ENCODE data around the gene IRS1. TPM values are rescaled to one million over a fixed set of nuclear protein-coding genes. Genes with fewer than 3 reads are reported as not detected.

IRS1 gene
- total RNA-seq, 1 experiment from 2014 or later = 15.0 TPM

GRCh38 chr2:226794196-226794661 is 5.4 kb downstream of the IRS1 start:
- Histone ChIP-seq H2AK5ac (ENCODE audit: insufficient read length, low read length) (no peak overlapping the region), H3K27ac (ENCODE audit: insufficient read length, low read depth, low read length) (no peak overlapping the region), H3K9ac (ENCODE audit: extremely low read depth, insufficient read length, low read length) (no peak overlapping the region), H3K4ac (ENCODE audit: low read depth, low read length) (no peak overlapping the region), H4K5ac (ENCODE audit: insufficient read length, low read depth, low read length) (no peak overlapping the region), H3K79me2 (ENCODE audit: insufficient read depth, low read length) (peaks cover 10% of the 10 kb centered on the region; the same call in 1 of the 2 replicates), H4K20me1 (ENCODE audit: control insufficient read depth, insufficient read depth, insufficient read length) (no peaks in the 10 kb centered on the region), H4K8ac (replicated peaks; ENCODE audit: insufficient read length, low read depth, low read length) (no peak overlapping the region), H2BK20ac (ENCODE audit: low read depth, low read length, poor library complexity, severe bottlenecking) (no peak overlapping the region), H3K4me2 (ENCODE audit: insufficient read depth, insufficient read length, low read length) (no peak overlapping the region), H3K18ac (ENCODE audit: insufficient read length, low read depth, low read length) (no peak overlapping the region), H2BK5ac (ENCODE audit: insufficient read length, low read length) (no peak overlapping the region), H3T11ph (ENCODE audit: low read length) (no peak overlapping the region), H3K79me1 (ENCODE audit: insufficient read depth, low read depth, low read length, poor library complexity, severe bottlenecking) (peaks cover 5% of the 10 kb centered on the region), H3K14ac (ENCODE audit: insufficient read depth, low read length) (no peak overlapping the region), H2BK15ac (ENCODE audit: low read depth, low read length) (no peak overlapping the region), H3K23me2 (ENCODE audit: insufficient read length, low read depth, low read length, poor library complexity, severe bottlenecking) (peaks cover 20% of the 10 kb centered on the region), H3K23ac (ENCODE audit: insufficient read length, low read depth, low read length) (no peak overlapping the region), H3K4me1 (ENCODE audit: insufficient read depth, low read length) (peaks cover 2% of the 10 kb centered on the region; the same call in 1 of the 2 replicates), H3K27me3 (ENCODE audit: insufficient read depth, low read length) (no peaks in the 10 kb centered on the region), H4K91ac (ENCODE audit: insufficient read length, low read depth, low read length) (no peak overlapping the region), H2BK12ac (ENCODE audit: insufficient read length, low read depth, low read length) (no peak overlapping the region), H2BK120ac (ENCODE audit: low read depth, low read length, poor library complexity, severe bottlenecking) (no peak overlapping the region), H3K9me3 (ENCODE audit: control insufficient read depth, low read depth, low read length) (no peaks in the 10 kb centered on the region), H3K56ac (ENCODE audit: insufficient read length, low read depth, low read length) (no peak overlapping the region), H2AFZ (ENCODE audit: low read length) (no peak overlapping the region)
- WGBS (ENCODE audit: extremely low coverage, insufficient read length, low lambda C conversion rate) = no CpG with 5 or more reads among the region's 4 CpGs
- no peak for TF ChIP-seq CTCF (conservative IDR thresholded peaks at IDR 0.05)
- Mint-ChIP-seq H3K9me3 (peaks cover 0 to 4% of the 10 kb centered on the region in 2 experiments; a peak in 3 of 5 replicates), H3K27me3 (ENCODE audit: low read depth) (peaks cover 1% of the 10 kb centered on the region; the same call in 1 of the 2 replicates), H3K4me1 (peaks cover 37 to 53% of the 10 kb centered on the region in 2 experiments), H3K36me3 (ENCODE audit: insufficient read depth in 1 of 3, low read depth in 3 of 3) (peaks cover 23 to 36% (median 34%) of the 10 kb centered on the region in 3 experiments), H3K27ac (peak overlapping the region in 2 of 3 experiments; percentile 10 to 51; a peak in 1 of 7 replicates), H3K4me3 (peak overlapping the region; percentile 48 to 72)
- no peak for DNase-seq

All from H9 (cell line).